ENCODE measurements around the gene FBXL14. TPM values are rescaled to one million over a fixed set of nuclear protein-coding genes. Genes with fewer than 3 reads are reported as not detected.

FBXL14 gene
- total RNA-seq, 3 donors from 2014 or later, result 8.2 to 12.9 (median 8.5) TPM

GRCh38 chr12:1640328-1641234 lies 46.2 kb upstream of the FBXL14 start:
- intact Hi-C loops (cut with DNase I; ENCODE audit: low total_unique reads), result loop anchor here (10.0 kb wide), 1 partner anchor 294 kb away; no protein-coding TSS in a partner anchor
- DNase-seq (ENCODE audit: low spot score in 2 of 2), result no peak
- H3K27ac ChIP-seq, result no peak overlapping the region
- no peak overlapping the region for H3K4me3 ChIP-seq
- H3K27me3 ChIP-seq, result no peaks in the 10 kb centered on the region
- TF ChIP-seq CTCF (IDR thresholded peaks at IDR 0.05) (no peak), POLR2A (IDR thresholded peaks at IDR 0.05) (no peak), POLR2AphosphoS5 (IDR thresholded peaks at IDR 0.05) (no peak)
- no peaks in the 10 kb centered on the region for H3K9me3 ChIP-seq
- peaks cover 0 to 4% of the 10 kb centered on the region in 2 donors for H3K4me1 ChIP-seq
- no peaks in the 10 kb centered on the region for H3K36me3 ChIP-seq

- no peak overlapping the region for H3K4me3 ChIP-seq
- H3K9me3 ChIP-seq, result no peaks in the 10 kb centered on the region
- no peak for TF ChIP-seq POLR2AphosphoS5 (IDR thresholded peaks at IDR 0.05)
- no peak for TF ChIP-seq CTCF (IDR thresholded peaks at IDR 0.05)
- no peak for TF ChIP-seq POLR2A (IDR thresholded peaks at IDR 0.05)
- DNase-seq (ENCODE audit: low spot score in 2 of 2), result no peak
- H3K27ac ChIP-seq, result no peak overlapping the region
- no peaks in the 10 kb centered on the region for H3K36me3 ChIP-seq
- no peaks in the 10 kb centered on the region for H3K27me3 ChIP-seq
- intact Hi-C loops (cut with DNase I; ENCODE audit: low total_unique reads), result no loop called here
- peaks cover 0 to 2% of the 10 kb centered on the region in 2 donors for H3K4me1 ChIP-seq
These were observed 45.2 kb upstream of the FBXL14 start for GRCh38 chr12:1639538-1639937.

- intact Hi-C loops (cut with DNase I; ENCODE audit: low total_unique reads), result no loop called here
- Histone ChIP-seq H3K4me1 (no peaks in the 10 kb centered on the region), H3K9me3 (no peaks in the 10 kb centered on the region), H3K27ac (no peak overlapping the region), H3K4me3 (no peak overlapping the region), H3K36me3 (no peaks in the 10 kb centered on the region), H3K27me3 (no peaks in the 10 kb centered on the region)
- no peak for DNase-seq (ENCODE audit: low spot score in 2 of 2)
- TF ChIP-seq CTCF (IDR thresholded peaks at IDR 0.05), result no peak
- TF ChIP-seq POLR2A (IDR thresholded peaks at IDR 0.05), result no peak
- TF ChIP-seq POLR2AphosphoS5 (IDR thresholded peaks at IDR 0.05), result no peak
These were observed 43.8 kb upstream of the FBXL14 start for GRCh38 chr12:1638203-1638602.

- TF ChIP-seq POLR2AphosphoS5 (IDR thresholded peaks at IDR 0.05) (no peak), POLR2A (IDR thresholded peaks at IDR 0.05) (no peak), CTCF (IDR thresholded peaks at IDR 0.05) (no peak)
- intact Hi-C loops (cut with DNase I; ENCODE audit: low total_unique reads), result no loop called here
- no peaks in the 10 kb centered on the region for H3K27me3 ChIP-seq
- DNase-seq (ENCODE audit: low spot score in 2 of 2), result no peak
- no peaks in the 10 kb centered on the region for H3K4me1 ChIP-seq
- H3K4me3 ChIP-seq, result no peak overlapping the region
- no peaks in the 10 kb centered on the region for H3K36me3 ChIP-seq
- H3K27ac ChIP-seq, result no peak overlapping the region
- H3K9me3 ChIP-seq, result no peaks in the 10 kb centered on the region
These were observed 41.1 kb upstream of the FBXL14 start for GRCh38 chr12:1635301-1636095.

Data from breast epithelium (tissue), 4 donors.